Fibroblast of lung (primary cell): ENCODE results near the gene MEGF8.

Experiments
- EZH2 ChIP-seq: IDR thresholded peaks from 2 replicates; pipeline ENCODE4 v1.5.1; 2012; ENCODE audit warnings: low read length, control low read depth, mild to moderate bottlenecking; ENCODE audit errors: missing control alignments
- TF ChIP-seq, protein P1 (sequence below), 2 donors: IDR thresholded peaks in 1 of 2; conservative IDR thresholded peaks in 1 of 2; 1 replicate in 1 of 2; 2 replicates in 1 of 2; pipeline ENCODE4 v1.5.1; 2011 to 2012; ENCODE audit warnings: low read length in 2 of 2, control low read depth in 1 of 2, inconsistent platforms in 1 of 2, low read depth in 1 of 2, mild to moderate bottlenecking in 1 of 2

DNA sequence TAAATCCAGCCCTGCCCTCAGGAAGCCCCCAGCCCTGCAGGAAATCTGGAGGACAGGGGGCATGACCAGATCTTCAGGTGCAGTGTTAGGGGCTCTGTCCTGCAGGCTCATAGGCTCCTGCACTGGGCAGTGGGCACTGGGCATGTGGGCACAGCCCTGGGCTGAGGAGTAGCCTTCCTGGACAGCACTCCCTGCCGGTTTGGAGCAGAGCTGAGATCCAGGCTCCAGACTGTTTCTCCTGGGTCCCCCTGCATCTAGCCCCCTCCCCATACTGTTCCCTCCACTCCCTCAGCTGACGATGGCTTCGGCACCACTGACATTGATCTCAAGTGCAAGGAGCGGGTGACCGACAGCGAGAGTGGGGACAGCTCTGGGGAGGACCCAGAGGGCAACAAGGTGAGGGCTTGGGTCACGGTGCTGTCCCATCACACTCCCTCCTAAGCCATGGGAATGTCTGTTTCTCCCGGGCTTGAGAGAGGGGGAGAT is 35.8 kb upstream of the MEGF8 start:
- no peak for TF ChIP-seq EZH2
- TF ChIP-seq, protein P1, sequence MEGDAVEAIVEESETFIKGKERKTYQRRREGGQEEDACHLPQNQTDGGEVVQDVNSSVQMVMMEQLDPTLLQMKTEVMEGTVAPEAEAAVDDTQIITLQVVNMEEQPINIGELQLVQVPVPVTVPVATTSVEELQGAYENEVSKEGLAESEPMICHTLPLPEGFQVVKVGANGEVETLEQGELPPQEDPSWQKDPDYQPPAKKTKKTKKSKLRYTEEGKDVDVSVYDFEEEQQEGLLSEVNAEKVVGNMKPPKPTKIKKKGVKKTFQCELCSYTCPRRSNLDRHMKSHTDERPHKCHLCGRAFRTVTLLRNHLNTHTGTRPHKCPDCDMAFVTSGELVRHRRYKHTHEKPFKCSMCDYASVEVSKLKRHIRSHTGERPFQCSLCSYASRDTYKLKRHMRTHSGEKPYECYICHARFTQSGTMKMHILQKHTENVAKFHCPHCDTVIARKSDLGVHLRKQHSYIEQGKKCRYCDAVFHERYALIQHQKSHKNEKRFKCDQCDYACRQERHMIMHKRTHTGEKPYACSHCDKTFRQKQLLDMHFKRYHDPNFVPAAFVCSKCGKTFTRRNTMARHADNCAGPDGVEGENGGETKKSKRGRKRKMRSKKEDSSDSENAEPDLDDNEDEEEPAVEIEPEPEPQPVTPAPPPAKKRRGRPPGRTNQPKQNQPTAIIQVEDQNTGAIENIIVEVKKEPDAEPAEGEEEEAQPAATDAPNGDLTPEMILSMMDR (conservative IDR thresholded peaks at IDR 0.05 in 1 of 2, IDR thresholded peaks at IDR 0.05 in 1 of 2; ENCODE audit: low read depth in 1 of 2, low read length in 2 of 2) = no peak
